GM21786 (cell line): Measurements from ENCODE around the gene FCGBP.
"Not testable (repeated sequence)": the region's sequence is repeated elsewhere in the genome, so short reads cannot be mapped to it uniquely, and the experiment has no call there.

Experiments
- ATAC-seq: cut with Tn5 transposase; IDR thresholded peaks from one replicate; pipeline ENCODE4 v1.9.1; 2021; ENCODE audit not compliant: unreplicated experiment

The FCGBP gene

GRCh38 chr19:39919976-39920375, 14.5 kb downstream of the FCGBP start:
- no peak for ATAC-seq

GRCh38 chr19:39918183-39918651, 16.2 kb downstream of the FCGBP start:
- no peak for ATAC-seq

GRCh38 chr19:39917561-39918182, 16.8 kb downstream of the FCGBP start:
- no peak for ATAC-seq

GRCh38 chr19:39916851-39917396, 17.5 kb downstream of the FCGBP start:
- ATAC-seq, result no peak

GRCh38 chr19:39916236-39916635, 18.2 kb downstream of the FCGBP start:
- ATAC-seq, result no peak

- no peak for ATAC-seq
Observed at GRCh38 chr19:39915848-39916215, 18.6 kb downstream of the FCGBP start.

- no peak for ATAC-seq
Observed at GRCh38 chr19:39915101-39915847, 19.2 kb downstream of the FCGBP start.

GRCh38 chr19:39913682-39914333, 20.6 kb downstream of the FCGBP start:
- no peak for ATAC-seq

GRCh38 chr19:39908803-39909202, 25.6 kb downstream of the FCGBP start:
- no peak for ATAC-seq

- ATAC-seq, result no peak
Observed at GRCh38 chr19:39906820-39907611, 27.4 kb downstream of the FCGBP start.

- ATAC-seq, result no peak
Observed at GRCh38 chr19:39906283-39906682, 28.2 kb downstream of the FCGBP start.

- ATAC-seq, result not testable (repeated sequence)
Observed at GRCh38 chr19:39903486-39904091, 30.8 kb downstream of the FCGBP start.

GRCh38 chr19:39902326-39902725, 32.1 kb downstream of the FCGBP start:
- not testable (repeated sequence) for ATAC-seq

- not testable (repeated sequence) for ATAC-seq
Observed at GRCh38 chr19:39901681-39902080, 32.8 kb downstream of the FCGBP start.

GRCh38 chr19:39898858-39899257, 35.6 kb downstream of the FCGBP start:
- not testable (repeated sequence) for ATAC-seq

- not testable (repeated sequence) for ATAC-seq
Observed at GRCh38 chr19:39897511-39898245, 36.8 kb downstream of the FCGBP start.

GRCh38 chr19:39895096-39895495, 39.3 kb downstream of the FCGBP start:
- not testable (repeated sequence) for ATAC-seq

GRCh38 chr19:39894236-39894606, 40.2 kb downstream of the FCGBP start:
- not testable (repeated sequence) for ATAC-seq

GRCh38 chr19:39893366-39894235, 40.8 kb downstream of the FCGBP start:
- not testable (repeated sequence) for ATAC-seq
